Spleen (tissue), 7 donors: Measurements from ENCODE around the gene RIMS1.

Experiments used
- POLR2AphosphoS5 ChIP-seq, 3 donors: sonication (generic); formaldehyde crosslinking; IDR thresholded peaks; one replicate each; pipeline ENCODE4 v1.5.1; 2017; ENCODE audit warnings: antibody characterized with exemption in 3 of 3
- TF ChIP-seq, protein P1 (sequence below), 11 experiments: fragments of 200-600 bp in 7 of 11; fragments of 450-650 bp in 4 of 11; sonication (generic) in 4 of 11; IDR thresholded peaks in 8 of 11; conservative IDR thresholded peaks in 3 of 11; 1 replicate in 7 of 11; 2 replicates in 4 of 11; pipeline versions ENCODE4 v1.4.0 to v1.8.0; 2016 to 2021; ENCODE audit warnings: antibody characterized with exemption in 11 of 11, inconsistent platforms in 4 of 11, mild to moderate bottlenecking in 1 of 11
- donor health status: DM: no; HTN: no; CAD: no; lungs with moderate emphysema.
- donor health status: DM: no; HTN: no; CAD: no.
- donor health status: DM: no; HTN: no; CAD: no.

DNA sequence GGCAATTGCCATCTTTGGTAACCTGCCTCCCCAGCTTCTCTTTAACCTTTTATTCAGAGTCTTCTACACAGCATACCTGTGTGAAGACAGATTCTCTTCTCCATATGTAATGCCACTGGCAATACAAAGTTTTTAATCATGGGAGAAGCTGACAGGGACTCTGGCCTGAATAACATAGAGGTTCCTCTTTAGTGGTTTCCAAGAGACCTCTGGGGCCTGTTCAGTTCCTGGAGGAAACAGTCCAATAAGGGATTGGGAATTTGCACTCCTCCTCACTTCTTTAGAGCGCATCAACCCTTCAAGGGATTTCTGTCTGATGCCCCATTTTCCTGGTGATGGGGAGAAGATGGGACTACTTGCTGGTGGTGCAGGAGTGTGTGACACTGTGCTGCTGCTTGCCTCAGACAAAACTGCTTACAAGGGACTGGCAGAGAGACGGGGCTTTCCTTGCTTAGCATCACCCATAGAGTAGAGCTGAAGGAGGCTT, 1.4 kb downstream of the RIMS1 start:
- no peak for TF ChIP-seq POLR2AphosphoS5 (IDR thresholded peaks at IDR 0.05)
- TF ChIP-seq, protein P1, sequence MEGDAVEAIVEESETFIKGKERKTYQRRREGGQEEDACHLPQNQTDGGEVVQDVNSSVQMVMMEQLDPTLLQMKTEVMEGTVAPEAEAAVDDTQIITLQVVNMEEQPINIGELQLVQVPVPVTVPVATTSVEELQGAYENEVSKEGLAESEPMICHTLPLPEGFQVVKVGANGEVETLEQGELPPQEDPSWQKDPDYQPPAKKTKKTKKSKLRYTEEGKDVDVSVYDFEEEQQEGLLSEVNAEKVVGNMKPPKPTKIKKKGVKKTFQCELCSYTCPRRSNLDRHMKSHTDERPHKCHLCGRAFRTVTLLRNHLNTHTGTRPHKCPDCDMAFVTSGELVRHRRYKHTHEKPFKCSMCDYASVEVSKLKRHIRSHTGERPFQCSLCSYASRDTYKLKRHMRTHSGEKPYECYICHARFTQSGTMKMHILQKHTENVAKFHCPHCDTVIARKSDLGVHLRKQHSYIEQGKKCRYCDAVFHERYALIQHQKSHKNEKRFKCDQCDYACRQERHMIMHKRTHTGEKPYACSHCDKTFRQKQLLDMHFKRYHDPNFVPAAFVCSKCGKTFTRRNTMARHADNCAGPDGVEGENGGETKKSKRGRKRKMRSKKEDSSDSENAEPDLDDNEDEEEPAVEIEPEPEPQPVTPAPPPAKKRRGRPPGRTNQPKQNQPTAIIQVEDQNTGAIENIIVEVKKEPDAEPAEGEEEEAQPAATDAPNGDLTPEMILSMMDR (IDR thresholded peaks at IDR 0.05 in 8 of 11, conservative IDR thresholded peaks at IDR 0.05 in 3 of 11), result no peak
